ENCODE results near the gene AGTPBP1.

Gene AGTPBP1

DNA sequence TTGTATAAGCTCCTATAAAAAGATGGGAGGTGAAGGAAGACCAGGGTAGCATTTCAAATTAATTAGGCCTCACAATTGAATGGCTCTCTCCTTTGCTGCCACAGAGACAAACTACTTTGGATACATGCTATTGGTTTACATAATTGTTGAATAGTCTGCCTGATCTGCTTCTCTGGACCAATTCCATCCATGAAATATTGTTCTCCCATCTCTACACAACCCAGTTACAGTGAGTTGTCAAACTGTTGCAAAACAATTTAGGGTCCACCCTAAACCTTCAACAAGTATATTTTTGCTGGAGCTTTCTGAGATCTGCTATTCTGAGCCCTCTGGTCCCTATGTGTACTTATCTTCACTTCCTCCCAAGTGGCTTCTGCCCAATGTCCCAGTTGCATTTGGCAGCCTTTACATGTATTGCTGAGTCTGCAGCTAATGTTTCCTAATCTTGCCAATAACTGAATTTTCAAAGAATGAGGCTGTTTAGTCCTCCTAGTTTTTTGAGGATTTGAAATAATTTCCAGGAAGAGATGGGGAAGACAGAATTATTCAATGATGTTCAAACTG lies 38.9 kb downstream of the AGTPBP1 start:
- no peak for TF ChIP-seq POLR2A (IDR thresholded peaks at IDR 0.05; ENCODE audit: low read depth, low read length)
- DNase-seq (ENCODE audit: insufficient read length, low spot score): no peak
- no peak for FAIRE-seq

DNA sequence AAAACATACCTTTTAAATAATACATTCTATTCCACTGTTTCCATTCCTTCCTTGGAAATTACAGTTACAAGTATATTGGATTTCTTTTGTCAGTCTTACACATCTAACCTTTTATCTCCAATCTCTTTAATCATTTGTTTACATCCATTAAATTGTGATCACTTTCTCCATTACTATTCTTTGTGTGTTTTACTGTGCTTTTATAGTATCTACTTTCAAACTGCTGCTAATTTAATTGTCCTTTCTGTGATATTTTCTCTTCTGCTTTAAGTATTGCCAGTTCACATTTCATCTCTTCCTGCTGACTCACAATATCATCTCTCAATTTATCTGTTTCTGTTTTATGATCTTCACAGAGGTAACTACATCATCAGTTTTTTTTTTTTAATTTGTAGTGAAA lies 39.6 kb downstream of the AGTPBP1 start:
- TF ChIP-seq POLR2A (IDR thresholded peaks at IDR 0.05; ENCODE audit: low read depth, low read length): no peak
- FAIRE-seq (peak; percentile 64), DNase-seq (ENCODE audit: insufficient read length, low spot score) (no peak)

- FAIRE-seq: no peak
Measured at GRCh38 chr9:85700330-85700729, 41.4 kb downstream of the AGTPBP1 start.

DNA sequence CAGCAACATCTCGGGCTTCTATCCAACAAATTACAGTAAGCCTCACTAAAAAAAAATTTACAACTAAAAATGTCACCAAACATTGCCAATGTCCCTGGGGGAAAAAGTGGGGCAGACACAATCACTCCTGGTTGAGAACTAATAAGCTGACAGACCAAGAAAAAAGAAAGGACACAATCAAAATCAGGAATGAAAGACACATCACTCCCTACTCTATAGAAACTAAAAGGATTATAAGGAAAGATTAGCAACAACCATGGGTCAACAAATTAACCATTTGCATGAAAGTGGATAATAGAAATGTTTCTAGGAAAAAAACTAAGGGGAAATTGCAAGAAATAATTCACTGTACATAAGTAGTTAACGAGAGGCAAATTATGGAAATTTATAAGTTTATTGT lies 53.4 kb downstream of the AGTPBP1 start:
- FAIRE-seq (no peak), DNase-seq (ENCODE audit: insufficient read length, low spot score) (no peak)
- TF ChIP-seq POLR2A (IDR thresholded peaks at IDR 0.05; ENCODE audit: low read depth, low read length): no peak

More at GRCh38 chr9:85700330-85700729, 41.4 kb downstream of the AGTPBP1 start:
- TF ChIP-seq POLR2A (IDR thresholded peaks at IDR 0.05; ENCODE audit: low read depth, low read length): no peak
- no peak for DNase-seq (ENCODE audit: insufficient read length, low spot score)

DNA sequence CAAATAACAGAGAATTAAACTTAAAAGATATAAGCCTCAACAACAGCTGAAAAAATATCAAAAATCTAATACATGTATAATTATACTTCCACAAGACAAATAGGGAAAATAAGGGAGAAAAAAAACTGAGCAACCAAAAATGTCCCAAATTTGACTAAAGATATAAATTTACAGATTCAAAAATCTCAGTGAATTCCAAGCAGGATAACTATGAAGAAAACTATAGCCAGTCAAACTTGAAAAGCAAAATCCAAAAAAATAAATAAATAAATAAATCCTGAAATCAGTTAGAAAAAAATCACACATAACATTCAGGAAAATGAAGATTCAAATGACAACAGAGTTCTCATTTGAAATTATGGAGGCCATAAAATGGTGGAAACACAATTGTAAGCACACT lies 56.7 kb downstream of the AGTPBP1 start:
- no peak for DNase-seq (ENCODE audit: insufficient read length, low spot score)
- FAIRE-seq: no peak
- TF ChIP-seq POLR2A (IDR thresholded peaks at IDR 0.05; ENCODE audit: low read depth, low read length): no peak

- no peak for TF ChIP-seq POLR2A (IDR thresholded peaks at IDR 0.05; ENCODE audit: low read depth, low read length)
- no peak for DNase-seq (ENCODE audit: insufficient read length, low spot score)
- no peak for FAIRE-seq
Measured at GRCh38 chr9:85676790-85677189, 65.0 kb downstream of the AGTPBP1 start.

GRCh38 chr9:85667374-85667773 lies 74.4 kb downstream of the AGTPBP1 start:
- DNase-seq (ENCODE audit: insufficient read length, low spot score) (no peak), FAIRE-seq (peak; percentile 75)
- no peak for TF ChIP-seq POLR2A (IDR thresholded peaks at IDR 0.05; ENCODE audit: low read depth, low read length)

DNA sequence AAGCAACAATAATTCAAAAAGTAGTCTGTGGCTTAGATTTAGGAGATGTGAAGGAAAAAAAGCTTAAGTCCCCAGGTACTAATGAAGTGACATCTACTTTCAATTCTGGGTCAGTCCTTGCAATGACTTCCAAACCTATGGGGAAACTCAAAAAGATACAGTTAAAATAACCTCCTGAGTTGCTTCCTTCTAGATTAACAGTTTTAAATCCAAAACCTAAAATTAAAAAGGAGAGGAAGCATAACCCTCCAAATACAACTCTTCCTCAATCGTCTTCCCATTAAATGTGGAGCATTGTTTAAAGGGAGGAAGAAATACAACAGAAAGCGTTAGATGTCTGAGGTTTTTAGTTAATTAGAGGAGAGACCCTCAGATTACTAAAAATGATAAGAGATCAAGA lies 75.7 kb downstream of the AGTPBP1 start:
- TF ChIP-seq POLR2A (IDR thresholded peaks at IDR 0.05; ENCODE audit: low read depth, low read length): no peak
- DNase-seq (ENCODE audit: insufficient read length, low spot score): no peak
- FAIRE-seq: no peak

DNA sequence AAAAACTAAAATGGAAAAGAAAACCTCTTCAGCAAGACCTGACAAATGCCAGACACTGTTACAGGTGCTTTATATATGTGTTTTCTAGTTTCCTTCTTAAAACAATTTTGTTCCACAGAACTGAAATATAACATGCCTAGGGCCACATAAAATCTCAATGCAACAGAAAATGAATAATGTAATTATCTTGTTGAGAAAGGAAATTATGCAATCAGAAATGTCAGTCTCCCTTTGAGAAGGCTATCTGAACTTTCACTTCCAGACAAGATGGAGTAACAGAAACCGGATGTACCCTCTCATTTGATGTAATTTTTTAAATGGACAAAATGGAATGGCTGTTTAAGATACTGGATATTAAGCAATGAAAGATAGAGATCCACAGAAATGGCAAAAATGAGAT lies 79.2 kb downstream of the AGTPBP1 start:
- DNase-seq (ENCODE audit: insufficient read length, low spot score) (no peak), FAIRE-seq (peak; percentile 60)

DNA sequence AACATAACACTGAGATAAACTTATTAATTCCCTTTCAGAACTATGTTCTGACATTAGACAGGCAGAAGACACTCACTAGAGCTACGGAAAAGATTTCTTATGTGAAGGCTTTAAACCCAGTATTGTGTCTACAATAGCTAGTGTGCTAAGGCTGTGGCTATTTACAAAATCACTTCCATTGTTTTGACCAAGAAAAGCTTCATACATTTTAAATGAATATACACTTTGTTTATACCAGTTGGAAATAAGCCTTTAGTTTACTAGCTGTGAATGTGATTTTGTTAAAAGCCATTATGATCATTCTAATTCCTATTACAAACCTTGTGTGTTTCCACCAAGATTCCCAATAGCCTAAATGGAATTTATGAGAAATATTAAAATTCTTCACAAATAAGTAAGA lies 83.0 kb downstream of the AGTPBP1 start:
- DNase-seq (ENCODE audit: insufficient read length, low spot score): no peak
- FAIRE-seq: peak; percentile 80
- no peak for TF ChIP-seq POLR2A (IDR thresholded peaks at IDR 0.05; ENCODE audit: low read depth, low read length)

More for the DNA sequence above, 79.2 kb downstream of the AGTPBP1 start:
- no peak for TF ChIP-seq POLR2A (IDR thresholded peaks at IDR 0.05; ENCODE audit: low read depth, low read length)

DNA sequence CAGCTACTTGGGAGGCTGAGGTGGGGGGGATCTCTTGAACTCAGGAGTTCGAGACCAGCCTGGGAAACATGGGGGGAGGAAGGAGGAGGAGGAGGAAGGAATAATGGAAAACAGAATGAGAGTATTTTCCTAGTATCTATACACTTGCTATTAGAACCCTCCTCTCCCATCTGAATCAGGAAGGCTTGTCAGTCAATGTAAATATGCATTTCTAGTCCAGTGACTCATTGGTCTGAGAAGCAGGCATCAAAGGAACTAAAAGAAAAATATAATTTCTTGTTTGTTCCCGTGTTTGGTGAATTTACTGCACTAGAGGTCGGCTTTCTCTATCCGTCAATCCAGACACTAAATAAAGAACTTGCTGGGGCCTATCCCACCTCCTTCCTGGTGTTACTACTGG lies 88.6 kb downstream of the AGTPBP1 start:
- FAIRE-seq (no peak), DNase-seq (ENCODE audit: insufficient read length, low spot score) (no peak)
- no peak for TF ChIP-seq POLR2A (IDR thresholded peaks at IDR 0.05; ENCODE audit: low read depth, low read length)

GRCh38 chr9:85647571-85647970 lies 94.2 kb downstream of the AGTPBP1 start:
- DNase-seq (ENCODE audit: insufficient read length, low spot score) (no peak), FAIRE-seq (peak; percentile 23)
- no peak for TF ChIP-seq POLR2A (IDR thresholded peaks at IDR 0.05; ENCODE audit: low read depth, low read length)

DNA sequence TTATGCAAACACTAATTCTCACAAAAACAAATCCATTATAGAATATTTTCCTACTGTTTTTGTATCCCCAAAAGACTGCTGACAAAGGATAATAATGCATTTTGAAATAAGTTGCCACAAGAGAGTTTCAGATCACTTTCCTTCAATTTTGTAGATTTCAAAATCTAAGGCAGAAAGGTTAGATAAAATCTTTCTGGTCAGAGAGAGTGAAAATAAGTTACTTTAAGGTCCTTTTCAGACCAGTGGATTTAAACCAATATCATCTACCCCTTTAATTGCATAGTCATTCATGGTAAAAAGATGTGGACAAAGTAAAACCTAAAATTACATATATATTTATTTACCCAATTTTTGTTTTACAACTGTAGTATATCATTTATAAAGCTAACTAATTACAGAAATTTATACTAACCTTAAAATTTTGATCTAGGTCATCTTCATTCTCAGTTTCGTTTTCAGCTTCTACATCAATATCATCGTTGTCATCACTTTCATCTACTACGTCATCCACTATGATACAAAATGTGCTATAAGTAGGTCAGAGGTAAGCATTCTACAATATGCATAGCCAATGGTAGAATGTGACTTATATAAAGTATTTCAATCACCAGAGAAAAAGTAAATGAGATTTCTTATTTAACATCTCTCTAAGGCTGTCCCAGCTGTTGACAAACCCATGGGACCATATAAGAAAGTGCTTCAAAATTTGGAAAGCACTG lies 95.7 kb downstream of the AGTPBP1 start:
- no peak for TF ChIP-seq POLR2A (IDR thresholded peaks at IDR 0.05; ENCODE audit: low read depth, low read length)
- FAIRE-seq (no peak), DNase-seq (ENCODE audit: insufficient read length, low spot score) (no peak)

DNA sequence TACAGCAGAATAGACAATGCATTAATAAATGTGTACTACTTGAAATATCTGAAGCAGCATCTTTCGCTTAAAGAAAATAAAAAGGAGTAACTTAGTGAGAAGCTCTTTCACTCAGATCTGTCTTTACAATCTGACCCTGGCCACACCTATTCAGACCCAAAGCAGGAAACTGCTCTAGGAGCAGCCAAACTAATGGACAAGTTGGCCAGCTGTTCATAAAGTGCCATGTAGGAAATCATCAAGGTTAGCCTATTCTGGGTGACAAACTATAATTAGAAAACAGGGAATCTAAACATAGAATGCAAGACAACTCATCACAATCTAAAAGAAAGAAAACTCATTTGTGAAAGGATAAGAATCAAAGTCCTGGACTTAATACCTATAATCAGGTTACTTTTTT lies 101.3 kb downstream of the AGTPBP1 start:
- no peak for TF ChIP-seq POLR2A (IDR thresholded peaks at IDR 0.05; ENCODE audit: low read depth, low read length)
- no peak for FAIRE-seq
- DNase-seq (ENCODE audit: insufficient read length, low spot score): no peak

DNA sequence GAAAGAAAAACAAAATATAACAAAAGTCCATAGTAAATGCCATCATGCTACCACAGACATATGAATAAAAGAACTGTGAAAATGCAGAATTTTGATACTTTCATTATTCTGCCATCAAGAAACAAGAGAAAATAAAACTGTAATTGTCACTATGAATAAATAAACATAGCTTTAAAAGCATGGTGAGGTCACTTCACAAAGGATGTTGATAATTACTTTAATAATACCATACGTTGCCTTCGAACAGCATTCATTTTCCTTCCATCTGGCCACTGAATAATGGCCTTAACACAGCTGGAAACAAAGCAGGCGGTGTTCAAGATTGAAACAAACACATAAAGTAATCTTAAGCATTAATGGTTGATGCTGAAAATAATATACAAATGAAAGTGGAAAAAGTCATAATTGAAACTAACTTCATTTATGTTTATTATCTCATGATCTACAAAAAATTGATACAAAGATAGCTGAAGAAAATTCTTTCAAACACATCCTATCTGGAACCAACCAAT lies 102.0 kb downstream of the AGTPBP1 start:
- FAIRE-seq (peak; percentile 20), DNase-seq (ENCODE audit: insufficient read length, low spot score) (no peak)
- TF ChIP-seq POLR2A (IDR thresholded peaks at IDR 0.05; ENCODE audit: low read depth, low read length): no peak

Measured in H54 (cell line).